DOHH2 (cell line): ENCODE data around the gene KIF26B.

Experiments
- EZH2phosphoT487 ChIP-seq: fragments of 200-600 bp; sonication (generic); IDR thresholded peaks from 2 replicates; pipeline ENCODE4 v1.6.1; 2017; ENCODE audit warnings: borderline replicate concordance, mild to moderate bottlenecking, antibody characterized with exemption, low read length, moderate library complexity, mixed read lengths
- TF ChIP-seq, protein P1 (sequence below): fragments of 200-600 bp; sonication (generic); IDR thresholded peaks from one replicate; pipeline ENCODE4 v1.5.1; 2014; ENCODE audit warnings: antibody characterized with exemption, mild to moderate bottlenecking, low read depth, low read length; ENCODE audit not compliant: poor library complexity, severe bottlenecking

DNA sequence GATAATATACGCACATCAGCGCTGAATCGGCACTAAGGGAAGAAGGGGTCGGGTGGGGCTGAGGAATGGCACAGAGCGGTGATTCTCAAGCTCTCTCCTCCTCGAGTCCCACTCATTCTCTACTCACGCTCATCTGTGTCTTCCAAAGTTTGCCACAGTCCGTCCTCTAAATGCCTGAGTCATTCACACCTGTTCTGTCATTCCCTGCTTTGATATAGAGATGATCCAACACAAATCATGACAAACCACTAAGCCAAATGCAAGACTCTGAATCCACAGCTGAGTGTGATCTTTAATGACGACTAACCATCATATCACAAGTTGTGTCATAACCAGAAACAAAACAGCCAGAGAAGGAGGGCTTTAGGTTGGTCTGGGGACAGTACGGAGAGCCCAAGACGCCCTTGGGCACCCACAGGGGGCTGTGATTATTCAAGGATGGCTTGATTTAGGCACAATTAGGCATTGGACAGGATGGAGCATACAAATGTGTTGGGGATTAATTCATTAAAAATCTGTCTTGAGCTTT lies 501.5 kb downstream of the KIF26B start:
- TF ChIP-seq, protein P1, sequence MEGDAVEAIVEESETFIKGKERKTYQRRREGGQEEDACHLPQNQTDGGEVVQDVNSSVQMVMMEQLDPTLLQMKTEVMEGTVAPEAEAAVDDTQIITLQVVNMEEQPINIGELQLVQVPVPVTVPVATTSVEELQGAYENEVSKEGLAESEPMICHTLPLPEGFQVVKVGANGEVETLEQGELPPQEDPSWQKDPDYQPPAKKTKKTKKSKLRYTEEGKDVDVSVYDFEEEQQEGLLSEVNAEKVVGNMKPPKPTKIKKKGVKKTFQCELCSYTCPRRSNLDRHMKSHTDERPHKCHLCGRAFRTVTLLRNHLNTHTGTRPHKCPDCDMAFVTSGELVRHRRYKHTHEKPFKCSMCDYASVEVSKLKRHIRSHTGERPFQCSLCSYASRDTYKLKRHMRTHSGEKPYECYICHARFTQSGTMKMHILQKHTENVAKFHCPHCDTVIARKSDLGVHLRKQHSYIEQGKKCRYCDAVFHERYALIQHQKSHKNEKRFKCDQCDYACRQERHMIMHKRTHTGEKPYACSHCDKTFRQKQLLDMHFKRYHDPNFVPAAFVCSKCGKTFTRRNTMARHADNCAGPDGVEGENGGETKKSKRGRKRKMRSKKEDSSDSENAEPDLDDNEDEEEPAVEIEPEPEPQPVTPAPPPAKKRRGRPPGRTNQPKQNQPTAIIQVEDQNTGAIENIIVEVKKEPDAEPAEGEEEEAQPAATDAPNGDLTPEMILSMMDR = no peak
- no peak for TF ChIP-seq EZH2phosphoT487
